GM12864 (cell line): ENCODE results near the gene ARSJ.

Source experiments
- DNase-seq: peaks from one replicate; pipeline ENCODE4 v3.0.0-alpha.2; 2011; ENCODE audit warnings: low read depth
- H3K4me3 ChIP-seq: 2 replicates; pipeline ENCODE4 v1.5.1; 2011; ENCODE audit warnings: mild to moderate bottlenecking, low read depth, low read length, control low read depth
- CTCF ChIP-seq: IDR thresholded peaks from 2 replicates; pipeline ENCODE4 v1.5.1; 2011; ENCODE audit warnings: low read depth, mild to moderate bottlenecking, moderate library complexity, low read length, control low read depth, inconsistent platforms; ENCODE audit errors: missing control alignments

The ARSJ gene

DNA sequence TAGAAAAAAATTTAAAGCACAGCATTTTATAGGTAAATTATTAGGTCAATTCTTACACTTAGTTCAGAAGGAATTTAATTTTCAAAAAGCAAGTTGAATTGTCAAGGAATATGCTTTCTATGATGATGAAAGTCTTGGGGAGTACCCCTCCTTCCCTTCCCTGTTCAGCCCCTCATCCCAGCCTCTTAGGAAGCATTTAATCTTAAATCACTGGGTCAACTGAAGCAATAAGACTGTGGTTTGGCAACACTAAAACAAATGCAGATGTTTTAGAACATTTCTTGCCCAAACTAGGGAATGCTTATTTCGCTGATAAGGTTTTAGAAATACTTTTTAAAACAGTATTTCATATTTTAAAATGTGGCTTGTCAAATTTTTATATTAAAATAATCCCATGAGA is 19.1 kb upstream of the ARSJ start:
- no peak overlapping the region for H3K4me3 ChIP-seq
- no peak for TF ChIP-seq CTCF
- DNase-seq, result no peak

- no peak overlapping the region for H3K4me3 ChIP-seq
- no peak for TF ChIP-seq CTCF
- no peak for DNase-seq
These were observed 18.6 kb upstream of the ARSJ start for GRCh38 chr4:113998079-113998478.

DNA sequence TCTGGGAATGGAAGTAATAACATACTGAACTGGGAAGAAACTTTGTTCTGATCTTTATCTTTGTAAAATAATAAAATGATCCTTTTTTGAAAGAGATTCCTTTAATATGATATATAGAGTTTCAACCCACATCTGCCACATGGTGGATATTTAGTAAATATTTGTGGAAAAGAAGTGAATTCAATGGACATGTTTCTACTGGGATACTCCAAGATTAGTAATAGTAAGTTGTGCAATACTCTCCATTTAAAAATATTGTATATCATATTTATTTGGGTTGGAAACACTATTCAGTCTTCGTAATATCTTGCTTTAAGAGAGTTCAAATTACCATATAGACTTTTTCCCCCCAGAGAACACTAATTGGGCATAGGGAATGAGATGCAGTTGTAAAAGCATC is 17.8 kb upstream of the ARSJ start:
- no peak overlapping the region for H3K4me3 ChIP-seq
- DNase-seq, result no peak
- TF ChIP-seq CTCF, result no peak

DNA sequence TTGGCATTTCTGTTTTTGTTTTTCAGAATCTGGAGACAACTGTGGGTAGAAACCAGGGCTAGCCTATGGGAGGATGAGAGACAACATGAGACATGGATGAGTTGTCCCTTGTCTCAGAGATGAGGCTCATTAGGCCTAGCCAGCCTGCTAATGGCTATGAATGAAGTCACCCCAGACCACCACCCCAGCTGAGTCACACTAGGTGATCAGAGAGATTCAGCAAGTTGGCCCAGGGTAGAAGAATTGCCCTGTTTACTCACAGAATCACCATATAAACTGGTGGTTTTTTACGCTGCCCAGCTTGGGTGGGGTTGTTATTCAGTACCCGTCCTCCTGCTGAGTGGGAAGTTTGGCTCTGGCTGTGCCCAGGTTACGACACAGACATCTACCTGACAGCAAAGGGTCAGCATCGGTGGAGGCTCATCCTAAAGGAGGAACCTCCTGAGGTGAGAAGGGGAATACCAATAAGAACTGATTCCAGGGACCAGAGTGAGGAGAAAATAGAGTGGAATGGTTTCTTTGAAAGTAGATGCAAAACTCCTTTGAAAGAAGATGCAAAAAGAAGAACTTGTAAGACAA is 17.2 kb upstream of the ARSJ start:
- DNase-seq, result no peak

DNA sequence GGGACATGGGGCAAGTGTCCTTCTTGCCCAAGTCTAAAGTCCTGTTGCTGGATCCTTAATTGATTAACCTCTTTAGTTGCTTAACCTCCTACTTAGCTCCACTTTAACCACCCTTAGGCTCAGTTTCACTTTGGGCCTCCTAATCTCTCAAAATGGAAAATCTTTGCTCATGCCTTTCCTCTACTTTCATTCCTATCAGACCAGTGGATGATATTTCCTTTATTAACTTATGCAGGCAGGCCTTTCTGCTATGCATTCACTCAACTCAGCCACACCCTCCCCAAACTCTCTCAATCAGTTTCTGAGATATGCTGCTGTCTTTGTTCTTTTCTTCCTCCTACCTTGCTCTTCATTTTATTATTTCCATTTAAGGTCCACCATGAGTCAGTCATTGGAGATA is 14.4 kb upstream of the ARSJ start:
- TF ChIP-seq CTCF, result no peak
- H3K4me3 ChIP-seq, result no peak overlapping the region
- no peak for DNase-seq

More for the DNA sequence above, 17.2 kb upstream of the ARSJ start:
- no peak for TF ChIP-seq CTCF
- H3K4me3 ChIP-seq, result no peak overlapping the region

- no peak for DNase-seq
- no peak overlapping the region for H3K4me3 ChIP-seq
- TF ChIP-seq CTCF, result no peak
These were observed 11.4 kb upstream of the ARSJ start for GRCh38 chr4:113990886-113991285.

GRCh38 chr4:113987382-113987941 is 8.0 kb upstream of the ARSJ start:
- no peak for DNase-seq
- TF ChIP-seq CTCF, result no peak
- H3K4me3 ChIP-seq, result no peak overlapping the region
